H9 (cell line): ENCODE results near the gene HRAS. TPM values are rescaled to one million over a fixed set of nuclear protein-coding genes. Genes with fewer than 3 reads are reported as not detected.

Experiments used
- DNase-seq: peaks from one replicate; pipeline ENCODE4 v3.0.0-alpha.2; 2017
- H2AFZ ChIP-seq: one replicate; pipeline ENCODE4 v1.6.1; 2013; ENCODE audit warnings: mild to moderate bottlenecking, low read length, control low read depth, moderate library complexity
- H2AK5ac ChIP-seq: 2 replicates; pipeline ENCODE4 v1.6.1; 2013; ENCODE audit warnings: low read length, control low read depth, mixed read lengths; ENCODE audit not compliant: insufficient read length
- H2BK120ac ChIP-seq: one replicate; pipeline ENCODE4 v1.6.1; 2013; ENCODE audit warnings: low read depth, mild to moderate bottlenecking, low read length, control low read depth, inconsistent platforms; ENCODE audit not compliant: poor library complexity, severe bottlenecking
- H2BK12ac ChIP-seq: 2 replicates; pipeline ENCODE4 v1.6.1; 2013; ENCODE audit warnings: low read length, control low read depth, mixed read lengths, low read depth; ENCODE audit not compliant: insufficient read length
- H2BK15ac ChIP-seq: 2 replicates; pipeline ENCODE4 v1.6.1; 2013; ENCODE audit warnings: low read depth, low read length, control low read depth
- H2BK20ac ChIP-seq: one replicate; pipeline ENCODE4 v1.6.1; 2013; ENCODE audit warnings: low read depth, mild to moderate bottlenecking, low read length, control low read depth, inconsistent platforms; ENCODE audit not compliant: poor library complexity, severe bottlenecking
- H2BK5ac ChIP-seq: 2 replicates; pipeline ENCODE4 v1.6.1; 2013; ENCODE audit warnings: low read length, control low read depth, mixed read lengths; ENCODE audit not compliant: insufficient read length
- H3K14ac ChIP-seq: 2 replicates; pipeline ENCODE4 v1.6.1; 2013; ENCODE audit warnings: low read length, control low read depth; ENCODE audit not compliant: insufficient read depth
- H3K18ac ChIP-seq: 2 replicates; pipeline ENCODE4 v1.6.1; 2013; ENCODE audit warnings: low read depth, mild to moderate bottlenecking, mixed read lengths, low read length, control low read depth; ENCODE audit not compliant: insufficient read length
- H3K23ac ChIP-seq: 2 replicates; pipeline ENCODE4 v1.6.1; 2013; ENCODE audit warnings: low read length, control low read depth, mixed read lengths, low read depth; ENCODE audit not compliant: insufficient read length
- H3K23me2 ChIP-seq: 2 replicates; pipeline ENCODE4 v1.6.1; 2013; ENCODE audit warnings: low read depth, mild to moderate bottlenecking, mixed read lengths, low read length, control low read depth; ENCODE audit not compliant: insufficient read length, poor library complexity, severe bottlenecking
- H3K27ac ChIP-seq: 2 replicates; pipeline ENCODE4 v1.5.1; 2013; ENCODE audit warnings: low read length, control low read depth, mixed read lengths, low read depth; ENCODE audit not compliant: insufficient read length
- H3K27me3 ChIP-seq: 2 replicates; pipeline ENCODE4 v1.6.1; 2013; ENCODE audit warnings: low read length, control low read depth, inconsistent platforms; ENCODE audit not compliant: insufficient read depth
- H3K4ac ChIP-seq: 2 replicates; pipeline ENCODE4 v1.6.1; 2013; ENCODE audit warnings: low read depth, mild to moderate bottlenecking, control low read depth, inconsistent platforms, low read length, moderate library complexity
- H3K4me1 ChIP-seq: 2 replicates; pipeline ENCODE4 v1.6.1; 2013; ENCODE audit warnings: low read length, control low read depth, inconsistent platforms; ENCODE audit not compliant: insufficient read depth
- H3K4me2 ChIP-seq: 2 replicates; pipeline ENCODE4 v1.6.1; 2013; ENCODE audit warnings: low read length, control low read depth, mixed read lengths; ENCODE audit not compliant: insufficient read length, insufficient read depth
- H3K56ac ChIP-seq: 2 replicates; pipeline ENCODE4 v1.6.1; 2013; ENCODE audit warnings: low read depth, mild to moderate bottlenecking, mixed read lengths, low read length, control low read depth; ENCODE audit not compliant: insufficient read length
- H3K79me1 ChIP-seq: 2 replicates; pipeline ENCODE4 v1.6.1; 2013; ENCODE audit warnings: low read depth, mild to moderate bottlenecking, moderate library complexity, low read length, control low read depth, inconsistent platforms; ENCODE audit not compliant: insufficient read depth, poor library complexity, severe bottlenecking
- H3K79me2 ChIP-seq: 2 replicates; pipeline ENCODE4 v1.6.1; 2013; ENCODE audit warnings: low read length, control low read depth, inconsistent platforms; ENCODE audit not compliant: insufficient read depth
- H3K9ac ChIP-seq: 2 replicates; pipeline ENCODE4 v1.6.1; 2013; ENCODE audit warnings: low read length, control low read depth, mixed read lengths; ENCODE audit not compliant: insufficient read length; ENCODE audit errors: extremely low read depth
- H3K9me3 ChIP-seq: one replicate; pipeline ENCODE4 v1.6.1; 2013; ENCODE audit warnings: low read depth, low read length, inconsistent platforms; ENCODE audit not compliant: control insufficient read depth
- H3T11ph ChIP-seq: one replicate; pipeline ENCODE4 v1.6.1; 2013; ENCODE audit warnings: mild to moderate bottlenecking, low read length, control low read depth, inconsistent platforms
- H4K20me1 ChIP-seq: one replicate; pipeline ENCODE4 v1.6.1; 2013; ENCODE audit not compliant: control insufficient read depth, insufficient read length, insufficient read depth
- H4K5ac ChIP-seq: 2 replicates; pipeline ENCODE4 v1.6.1; 2013; ENCODE audit warnings: low read depth, mild to moderate bottlenecking, mixed read lengths, low read length, control low read depth; ENCODE audit not compliant: insufficient read length
- H4K8ac ChIP-seq: replicated peaks from 2 replicates; pipeline ENCODE4 v1.6.1; 2013; ENCODE audit warnings: low read length, control low read depth, mixed read lengths, low read depth; ENCODE audit not compliant: insufficient read length
- H4K91ac ChIP-seq: 2 replicates; pipeline ENCODE4 v1.6.1; 2013; ENCODE audit warnings: low read depth, mild to moderate bottlenecking, moderate library complexity, mixed read lengths, low read length, control low read depth; ENCODE audit not compliant: insufficient read length
- H3K27ac Mint-ChIP-seq, 3 experiments: 2 replicates in 2 of 3; 3 replicates in 1 of 3; pipeline ENCODE4 v1.8.0; 2020 to 2021; ENCODE audit warnings: mixed read lengths in 3 of 3, mild to moderate bottlenecking in 1 of 3, moderate library complexity in 1 of 3
- H3K27me3 Mint-ChIP-seq: 2 replicates; pipeline ENCODE4 v1.8.0; 2021; ENCODE audit warnings: low read depth, mild to moderate bottlenecking, moderate library complexity, mixed read lengths
- H3K36me3 Mint-ChIP-seq, 3 experiments: 2 replicates in 2 of 3; 3 replicates in 1 of 3; pipeline ENCODE4 v1.8.0; 2020 to 2021; ENCODE audit warnings: low read depth in 3 of 3, mixed read lengths in 3 of 3; ENCODE audit not compliant: insufficient read depth in 1 of 3
- H3K4me1 Mint-ChIP-seq, 2 experiments: 2 replicates each; pipeline ENCODE4 v1.8.0; 2020; ENCODE audit warnings: mixed read lengths in 2 of 2
- H3K4me3 Mint-ChIP-seq, 2 experiments: 2 replicates in 1 of 2; 3 replicates in 1 of 2; pipeline ENCODE4 v1.8.0; 2020 to 2021; ENCODE audit warnings: mild to moderate bottlenecking in 2 of 2, mixed read lengths in 2 of 2, moderate library complexity in 1 of 2
- H3K9me3 Mint-ChIP-seq, 2 experiments: 2 replicates in 1 of 2; 3 replicates in 1 of 2; pipeline ENCODE4 v1.8.0; 2020; ENCODE audit warnings: mild to moderate bottlenecking in 2 of 2, mixed read lengths in 2 of 2, moderate library complexity in 1 of 2
- WGBS: extraction: QIAGEN DNeasy Blood & Tissue Kit; methylation state at CpG from one replicate; pipeline ENCODE4 v1.1.7; 2013; ENCODE audit warnings: missing lambda C conversion rate, low lambda C conversion rate, mixed read lengths; ENCODE audit not compliant: insufficient read length; ENCODE audit errors: extremely low coverage; 5-methylcytosine and 5-hydroxymethylcytosine counted together
- total RNA-seq: library from RNA; stranded (reverse); gene quantifications from 2 replicates; pipeline ENCODE4 v1.2.1, GENCODE V29; 2021
- TF ChIP-seq, protein P1 (sequence below): fragments of 200-600 bp; sonication (generic); conservative IDR thresholded peaks from 3 replicates; pipeline ENCODE4 v1.8.0; 2021; ENCODE audit warnings: antibody characterized with exemption, mild to moderate bottlenecking

The HRAS gene
- total RNA-seq, 1 experiment from 2014 or later: 61.8 TPM

DNA sequence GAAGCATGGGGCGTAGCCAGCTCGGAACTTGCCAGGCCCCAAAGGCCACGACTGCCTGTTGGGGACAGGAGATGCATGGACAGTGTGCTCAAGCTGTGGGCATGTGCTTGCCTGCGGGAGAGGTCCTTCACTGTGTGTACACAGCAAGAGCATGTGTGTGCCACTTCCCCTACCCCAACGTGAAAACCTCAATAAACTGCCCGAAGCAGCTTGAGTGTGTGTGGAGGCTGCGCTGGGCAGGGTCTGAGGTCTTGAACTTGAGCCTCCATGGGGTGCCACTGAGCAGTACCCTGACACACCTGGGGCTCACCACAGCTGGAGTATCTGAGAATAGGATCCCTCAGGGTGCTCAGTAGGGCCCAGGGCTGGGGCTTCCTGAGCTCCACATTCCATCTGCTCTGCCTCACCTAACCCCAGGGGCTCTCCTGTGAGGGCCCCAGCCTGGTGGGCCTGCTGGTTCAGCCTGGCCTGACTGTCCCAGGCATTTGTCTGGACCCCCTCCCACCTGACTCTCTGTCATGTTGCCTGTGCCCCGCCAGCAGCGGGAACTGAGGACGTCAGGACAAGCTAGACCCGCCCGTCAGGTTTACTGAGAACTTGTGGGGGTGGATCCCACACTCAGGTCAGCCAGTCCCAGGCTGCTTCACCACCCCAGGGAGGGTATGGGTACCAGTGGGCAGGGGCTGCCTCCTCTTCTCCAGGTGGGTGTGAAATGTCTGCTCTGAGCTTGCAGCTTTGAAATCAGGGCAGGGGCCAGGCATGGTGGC lies 28.6 kb upstream of the HRAS start:
- Histone ChIP-seq H2BK5ac (no peak overlapping the region), H4K91ac (no peak overlapping the region), H4K20me1 (no peaks in the 10 kb centered on the region), H3K9me3 (no peaks in the 10 kb centered on the region), H3K79me2 (no peaks in the 10 kb centered on the region), H3K4ac (no peak overlapping the region), H2BK20ac (no peak overlapping the region), H3K27me3 (no peaks in the 10 kb centered on the region), H3K23ac (no peak overlapping the region), H2BK120ac (no peak overlapping the region), H2AFZ (no peak overlapping the region), H4K5ac (no peak overlapping the region), H2AK5ac (no peak overlapping the region), H3K56ac (no peak overlapping the region), H3K23me2 (peaks cover 10% of the 10 kb centered on the region), H3K18ac (no peak overlapping the region), H3K79me1 (no peaks in the 10 kb centered on the region), H4K8ac (no peak overlapping the region), H3K4me1 (no peaks in the 10 kb centered on the region), H2BK12ac (no peak overlapping the region), H3K27ac (no peak overlapping the region), H3K9ac (no peak overlapping the region), H3K4me2 (no peak overlapping the region), H3T11ph (no peak overlapping the region), H3K14ac (no peak overlapping the region), H2BK15ac (no peak overlapping the region)
- peak overlapping the region in 1 of 2 experiments; percentile 46; a peak in 1 of 5 replicates for H3K4me3 Mint-ChIP-seq
- H3K36me3 Mint-ChIP-seq: peaks cover 0 to 11% (median 4%) of the 10 kb centered on the region in 3 experiments; a peak in 4 of 7 replicates
- H3K27ac Mint-ChIP-seq: peak overlapping the region in 2 of 3 experiments; percentile 18 to 55; a peak in 2 of 7 replicates
- H3K27me3 Mint-ChIP-seq: peaks cover 2% of the 10 kb centered on the region
- no peak for DNase-seq
- no peaks in the 10 kb centered on the region for H3K9me3 Mint-ChIP-seq
- TF ChIP-seq, protein P1, sequence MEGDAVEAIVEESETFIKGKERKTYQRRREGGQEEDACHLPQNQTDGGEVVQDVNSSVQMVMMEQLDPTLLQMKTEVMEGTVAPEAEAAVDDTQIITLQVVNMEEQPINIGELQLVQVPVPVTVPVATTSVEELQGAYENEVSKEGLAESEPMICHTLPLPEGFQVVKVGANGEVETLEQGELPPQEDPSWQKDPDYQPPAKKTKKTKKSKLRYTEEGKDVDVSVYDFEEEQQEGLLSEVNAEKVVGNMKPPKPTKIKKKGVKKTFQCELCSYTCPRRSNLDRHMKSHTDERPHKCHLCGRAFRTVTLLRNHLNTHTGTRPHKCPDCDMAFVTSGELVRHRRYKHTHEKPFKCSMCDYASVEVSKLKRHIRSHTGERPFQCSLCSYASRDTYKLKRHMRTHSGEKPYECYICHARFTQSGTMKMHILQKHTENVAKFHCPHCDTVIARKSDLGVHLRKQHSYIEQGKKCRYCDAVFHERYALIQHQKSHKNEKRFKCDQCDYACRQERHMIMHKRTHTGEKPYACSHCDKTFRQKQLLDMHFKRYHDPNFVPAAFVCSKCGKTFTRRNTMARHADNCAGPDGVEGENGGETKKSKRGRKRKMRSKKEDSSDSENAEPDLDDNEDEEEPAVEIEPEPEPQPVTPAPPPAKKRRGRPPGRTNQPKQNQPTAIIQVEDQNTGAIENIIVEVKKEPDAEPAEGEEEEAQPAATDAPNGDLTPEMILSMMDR: no peak
- WGBS: no CpG with 5 or more reads among the region's 12 CpGs
- peaks cover 18 to 34% of the 10 kb centered on the region in 2 experiments for H3K4me1 Mint-ChIP-seq
